CD4-positive, alpha-beta T cell treated with Interleukin-17A for 4 hours (primary cell): ENCODE results near the gene IFNGR1.
A peak's percentile ranks its signal among the peaks of the same experiment; 100 is the strongest.
"Not testable (repeated sequence)": the region's sequence is repeated elsewhere in the genome, so short reads cannot be mapped to it uniquely, and the experiment has no call there.

Source experiments
- DNase-seq: peaks from one replicate; pipeline ENCODE4 v3.0.0-alpha.2; 2020; ENCODE audit warnings: mixed read lengths

IFNGR1 gene

DNA sequence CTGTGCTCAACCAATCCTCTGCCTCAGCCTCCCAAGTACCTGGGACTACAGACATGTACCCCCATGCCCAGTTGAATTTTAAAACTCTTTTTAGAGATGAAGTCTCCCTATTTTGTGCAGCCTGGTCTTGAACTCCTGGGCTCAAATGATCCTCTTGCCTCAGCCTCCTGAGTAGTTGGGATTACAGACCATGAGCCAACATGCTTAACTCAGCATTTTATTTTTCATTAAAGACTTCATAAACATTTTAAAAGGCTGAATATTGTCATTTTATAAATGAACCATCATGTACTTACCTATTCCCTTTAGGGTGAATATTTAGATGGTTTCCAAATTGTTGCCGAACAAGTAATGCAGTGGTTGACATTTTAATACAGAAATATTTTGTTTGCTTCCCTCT, 16.5 kb upstream of the IFNGR1 start:
- DNase-seq, result no peak

DNA sequence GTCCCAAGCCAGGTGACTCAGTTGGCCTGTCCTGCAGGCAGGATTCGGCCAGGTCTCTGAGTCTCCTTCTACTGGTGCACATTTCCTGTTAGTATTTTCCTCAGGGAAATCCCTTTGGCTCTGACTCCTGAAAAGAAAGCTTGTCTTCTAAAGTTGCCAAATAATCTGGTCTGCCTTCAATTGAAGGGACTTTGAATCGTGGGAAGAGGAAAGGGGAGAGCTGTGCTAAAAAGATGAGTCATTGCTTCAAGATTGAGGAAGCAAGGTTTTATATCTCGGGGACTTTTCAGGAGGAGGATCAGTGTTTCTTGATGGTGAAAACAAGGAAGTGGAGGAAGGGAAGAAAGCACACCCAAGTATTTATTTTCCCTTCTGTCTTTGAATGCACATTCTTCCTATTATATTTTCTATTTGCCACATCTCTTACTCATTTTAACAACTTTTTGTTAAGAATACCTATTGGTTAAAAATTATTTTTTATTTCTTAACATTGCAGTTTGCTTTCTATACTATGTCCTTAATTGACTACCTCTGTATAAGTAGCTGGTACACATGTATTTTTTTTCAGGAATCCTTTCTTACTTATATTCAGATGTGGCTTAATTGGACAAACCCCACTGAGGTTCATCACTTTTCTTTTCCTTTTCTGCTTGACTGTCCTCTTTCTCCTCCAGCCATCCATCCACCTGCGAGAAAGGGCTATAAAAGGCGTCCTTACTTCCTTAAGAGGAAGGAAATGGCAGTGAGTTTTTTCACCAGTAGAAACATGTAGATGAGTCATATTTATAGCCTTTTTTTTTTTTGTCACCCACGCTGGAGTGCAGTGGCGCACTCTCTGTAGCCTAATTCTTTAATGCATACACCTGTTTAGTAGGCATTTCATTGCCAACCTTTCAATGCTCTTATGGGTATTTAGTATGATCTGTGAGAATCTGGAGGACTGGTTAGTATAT, 15.0 kb upstream of the IFNGR1 start:
- DNase-seq, result peak; percentile 44

DNA sequence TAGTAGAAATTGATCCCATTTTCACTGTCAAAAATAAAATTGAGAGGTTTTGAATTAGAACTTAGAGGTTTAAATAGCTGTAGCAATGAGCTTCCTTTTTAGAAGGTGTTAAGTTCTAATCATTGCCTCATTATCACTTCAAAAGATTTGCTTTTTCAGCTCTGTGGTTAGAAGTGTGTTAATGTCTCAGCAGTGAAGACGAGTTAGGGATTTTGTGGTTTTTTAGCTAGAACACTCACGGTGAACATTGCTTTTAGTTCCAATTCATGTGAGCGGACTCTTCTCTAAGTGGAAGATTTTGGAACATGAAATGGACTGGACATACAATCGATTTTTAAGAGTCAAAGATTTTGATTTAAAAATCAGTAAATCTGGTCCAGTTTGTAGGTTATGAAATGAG, 12.7 kb upstream of the IFNGR1 start:
- DNase-seq, result no peak

DNA sequence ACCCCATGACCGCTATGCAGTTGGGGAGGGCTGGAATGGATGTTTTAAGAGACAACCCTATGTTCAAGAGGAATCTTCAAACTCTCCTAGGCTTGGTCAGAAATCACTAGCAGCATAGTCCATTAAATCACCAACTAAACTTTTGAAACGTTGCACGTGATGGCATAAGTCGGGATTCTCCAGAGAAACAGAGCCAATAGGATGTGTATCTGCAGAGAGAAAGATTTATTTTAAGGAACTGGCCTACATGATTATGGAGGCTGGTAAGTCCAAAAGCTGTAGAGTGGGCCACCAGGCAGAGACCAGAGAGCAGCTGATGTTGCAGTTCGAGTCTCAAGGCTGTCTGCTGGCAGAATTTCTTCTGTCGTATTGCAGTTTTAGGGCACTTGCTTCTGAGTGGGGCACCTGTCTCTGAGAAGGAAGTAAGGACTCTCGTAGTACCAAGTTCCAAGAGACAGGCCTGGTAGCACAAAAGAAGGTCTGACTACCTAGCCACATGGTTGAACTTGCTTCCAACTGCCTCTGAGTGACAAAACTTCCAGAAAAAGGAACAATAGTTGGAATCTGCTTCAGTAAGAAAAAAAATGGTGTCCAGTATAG, 11.9 kb upstream of the IFNGR1 start:
- no peak for DNase-seq

DNA sequence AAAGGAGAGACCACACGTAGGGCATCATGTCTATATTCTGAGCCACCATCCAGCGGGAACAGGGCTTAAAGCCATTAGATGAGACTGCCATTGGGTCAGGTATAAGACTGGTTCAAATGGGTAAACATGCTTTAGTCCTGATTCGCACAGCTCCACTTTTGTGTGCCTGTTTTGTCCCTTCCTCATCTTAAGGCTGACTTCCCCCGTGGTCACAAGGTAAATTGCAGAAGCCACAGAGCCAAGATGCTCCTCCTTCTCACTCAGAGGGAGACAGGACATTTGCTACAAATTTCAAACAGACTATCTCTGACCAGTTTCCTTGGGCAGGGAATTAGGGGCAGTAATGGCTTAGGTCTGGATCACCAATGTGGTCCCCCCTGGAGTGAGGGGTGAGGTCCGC, 11.4 kb upstream of the IFNGR1 start:
- DNase-seq, result no peak

GRCh38 chr6:137229075-137229759, 10.0 kb upstream of the IFNGR1 start:
- no peak for DNase-seq

GRCh38 chr6:137227871-137228302, 8.7 kb upstream of the IFNGR1 start:
- DNase-seq, result no peak

DNA sequence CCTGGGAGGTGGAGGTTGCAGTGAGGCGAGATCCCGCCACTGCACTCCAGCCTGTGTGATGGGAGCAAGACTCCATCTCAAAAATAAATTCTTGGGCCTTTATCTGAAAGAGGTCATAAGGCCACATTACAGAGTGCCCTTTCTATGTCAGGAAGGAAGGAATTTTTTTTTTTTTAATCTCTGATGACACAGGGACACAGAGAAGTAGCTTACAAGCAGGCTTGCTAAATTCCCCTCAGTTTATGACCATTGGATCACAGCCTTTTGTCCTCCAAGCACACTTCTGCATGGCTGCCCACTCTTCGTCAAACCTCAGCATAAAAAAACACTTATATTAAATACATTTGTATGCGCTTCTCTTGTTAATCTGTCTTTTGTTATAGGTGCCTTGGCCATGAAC, 7.5 kb upstream of the IFNGR1 start:
- DNase-seq, result no peak

- DNase-seq, result peak; percentile 18
Observed at GRCh38 chr6:137224799-137225198, 5.6 kb upstream of the IFNGR1 start.

DNA sequence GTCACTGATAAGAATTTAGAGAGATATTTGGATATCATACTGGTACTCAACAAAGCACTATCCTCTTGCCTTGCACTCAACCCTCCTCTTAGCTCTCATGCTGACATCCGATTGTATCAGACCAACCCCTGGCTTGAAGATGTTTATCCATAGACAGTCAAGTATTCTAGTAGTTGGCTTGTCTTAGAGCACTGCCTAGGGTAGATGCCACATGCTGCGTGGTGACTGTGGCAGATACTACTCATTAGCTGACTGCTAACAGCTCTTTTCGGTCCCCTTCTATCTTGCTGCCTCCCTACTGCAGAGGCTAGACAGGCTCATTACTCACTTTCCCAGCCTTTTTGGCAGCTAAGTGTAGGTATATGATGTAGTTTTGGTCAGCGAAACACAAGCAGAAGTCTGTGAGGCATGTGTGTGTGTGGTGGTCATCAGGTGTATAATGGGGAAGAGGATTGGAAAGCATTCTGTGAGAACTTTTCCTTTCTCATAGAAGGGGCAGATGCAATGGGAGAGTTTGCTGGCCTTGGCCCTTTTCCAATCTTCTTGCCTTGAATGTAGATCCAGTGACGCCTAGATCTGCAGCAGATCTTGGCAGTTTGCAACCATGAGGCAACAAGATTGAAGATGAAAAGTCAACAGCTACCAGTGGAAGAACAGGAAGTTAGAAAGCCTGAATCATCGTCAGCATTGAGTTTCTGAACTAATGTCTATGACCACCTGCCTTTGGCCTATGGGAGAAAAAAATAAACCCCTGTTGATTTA, 4.4 kb upstream of the IFNGR1 start:
- DNase-seq, result no peak

DNA sequence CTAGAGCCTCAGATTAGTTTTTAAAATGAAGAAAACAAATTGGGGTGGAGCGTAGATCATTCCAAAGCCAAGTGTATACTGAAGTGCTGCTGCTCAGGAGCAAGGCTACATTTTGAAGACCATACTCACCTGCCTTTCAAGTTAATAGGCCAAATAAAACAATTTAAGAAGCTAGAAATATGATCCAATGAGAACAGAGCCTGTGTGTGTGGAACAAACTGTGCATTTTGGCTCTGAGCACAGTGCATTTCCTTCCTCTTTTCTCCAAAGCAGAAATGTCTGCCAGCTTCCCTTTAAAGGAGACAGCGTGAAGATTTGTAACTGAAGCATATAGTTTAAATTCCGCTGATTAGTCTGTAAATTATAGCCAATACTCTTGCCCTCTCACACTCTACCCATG, 3.2 kb upstream of the IFNGR1 start:
- DNase-seq, result no peak

GRCh38 chr6:137219664-137220252, 573 bp upstream of the IFNGR1 start:
- DNase-seq, result no peak

DNA sequence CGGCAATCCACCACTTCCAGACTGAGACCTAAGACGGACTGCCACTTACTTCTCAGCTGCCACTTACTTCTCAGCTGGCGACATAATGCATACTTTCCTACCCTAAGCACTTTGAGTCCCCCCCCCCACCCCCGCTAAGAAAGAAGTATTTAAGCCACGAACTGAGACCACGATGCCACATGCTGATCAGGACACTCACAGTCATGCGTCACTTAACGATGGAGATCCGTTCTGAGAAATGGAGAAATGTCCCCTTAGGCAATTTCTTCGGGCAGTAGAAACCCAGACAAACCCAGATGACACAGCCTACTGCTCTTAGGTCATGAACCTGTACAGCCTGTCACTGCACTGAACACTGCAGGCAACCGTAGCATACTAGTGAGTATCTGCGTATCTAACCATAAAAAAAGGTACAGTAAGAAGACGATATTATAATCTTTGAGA, 690 bp downstream of the IFNGR1 start:
- DNase-seq, result peak; percentile 52

DNA sequence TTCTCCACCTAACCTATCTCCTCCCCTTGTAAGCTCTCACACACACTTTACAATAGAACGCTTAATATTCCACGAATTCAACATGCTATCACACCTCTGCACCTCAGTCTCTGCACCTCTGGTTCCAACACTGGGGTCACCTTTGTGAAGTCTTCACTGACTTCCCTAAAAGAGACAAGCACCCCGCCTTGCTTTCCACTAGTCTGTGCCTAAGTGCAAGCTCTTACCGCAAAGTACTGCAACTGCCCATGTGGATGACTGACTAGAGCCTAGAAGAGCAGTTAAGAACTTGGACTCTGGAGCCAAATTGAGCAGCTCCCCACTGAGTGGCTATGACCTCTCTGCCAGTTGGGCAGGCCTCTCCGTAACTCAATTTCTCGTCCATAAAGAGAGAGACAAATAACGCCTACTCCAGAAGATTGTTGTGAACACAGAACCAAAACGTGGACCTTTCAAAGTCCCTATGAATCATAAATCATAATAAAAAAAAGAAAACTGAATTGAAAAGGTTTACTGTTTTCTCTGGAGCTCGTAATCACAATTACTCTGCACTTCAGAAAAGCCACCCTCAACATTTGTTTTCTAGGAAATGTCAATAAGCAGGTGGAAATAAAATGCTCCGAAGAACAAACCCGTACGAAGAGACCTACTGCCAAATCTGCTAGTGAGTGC, 1.2 kb downstream of the IFNGR1 start:
- DNase-seq, result no peak

GRCh38 chr6:137216875-137217553, 2.2 kb downstream of the IFNGR1 start:
- DNase-seq, result no peak

- DNase-seq, result no peak
Observed at GRCh38 chr6:137216106-137216505, 3.1 kb downstream of the IFNGR1 start.

DNA sequence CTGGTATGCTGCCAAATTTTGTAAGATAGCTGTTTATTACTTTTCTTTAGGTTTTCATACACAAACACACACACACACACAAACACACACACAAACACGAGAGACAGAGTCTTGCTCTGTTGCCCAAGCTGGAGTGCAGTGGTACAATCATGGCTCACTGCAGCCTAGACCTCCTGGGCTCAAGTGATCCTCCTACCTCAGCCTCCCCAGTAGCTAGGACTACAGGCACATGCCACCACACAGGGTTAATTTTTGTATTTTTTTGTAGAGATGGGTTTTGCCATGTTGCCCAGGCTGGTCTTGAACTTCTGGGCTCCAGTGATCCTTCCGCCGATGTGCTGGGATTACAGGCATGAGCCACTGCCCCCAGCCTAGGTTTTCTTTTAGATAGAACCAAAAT, 3.6 kb downstream of the IFNGR1 start:
- not testable (repeated sequence) for DNase-seq

- DNase-seq, result no peak
Observed at GRCh38 chr6:137214931-137215330, 4.3 kb downstream of the IFNGR1 start.

DNA sequence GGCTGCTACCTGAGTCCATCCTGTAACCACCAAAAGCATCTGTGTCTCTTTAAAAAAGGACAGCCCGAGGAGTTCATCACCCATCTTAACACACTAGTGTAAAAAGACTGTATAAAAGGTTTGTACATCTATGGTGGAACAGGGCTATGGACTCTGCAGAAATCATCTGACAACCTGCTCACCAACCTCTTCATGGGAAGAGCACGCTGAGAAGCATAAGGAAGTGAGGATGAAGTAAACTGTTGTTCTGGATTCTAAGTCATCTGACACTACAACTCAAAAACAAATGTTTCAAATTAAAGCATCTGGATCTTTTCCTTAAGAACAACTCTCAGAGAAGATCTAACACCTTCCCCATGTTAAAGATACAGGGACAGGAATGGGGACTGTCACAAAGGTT, 5.4 kb downstream of the IFNGR1 start:
- DNase-seq, result no peak

GRCh38 chr6:137213331-137213740, 5.8 kb downstream of the IFNGR1 start:
- no peak for DNase-seq

DNA sequence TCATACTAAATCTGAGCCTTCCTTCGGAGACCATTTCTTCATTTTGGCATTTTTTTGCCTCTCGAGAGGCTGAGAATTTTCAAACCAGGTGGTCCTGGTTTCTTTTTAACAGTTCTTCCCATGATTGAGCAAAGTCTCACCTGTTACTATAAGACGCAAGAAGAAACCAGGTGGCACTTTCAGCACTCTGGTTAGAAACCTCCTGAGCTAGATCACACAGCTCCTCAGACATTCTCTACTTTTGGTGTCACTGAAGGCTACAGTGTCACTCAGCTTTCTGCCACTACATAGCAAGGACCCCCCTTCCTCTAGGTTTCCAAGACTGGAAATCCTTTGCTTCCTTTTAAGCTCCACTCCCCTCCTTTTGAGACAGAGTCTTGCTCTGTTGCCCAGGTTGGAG, 7.3 kb downstream of the IFNGR1 start:
- no peak for DNase-seq
